ENCODE data around the gene WFDC1.

The WFDC1 gene

DNA sequence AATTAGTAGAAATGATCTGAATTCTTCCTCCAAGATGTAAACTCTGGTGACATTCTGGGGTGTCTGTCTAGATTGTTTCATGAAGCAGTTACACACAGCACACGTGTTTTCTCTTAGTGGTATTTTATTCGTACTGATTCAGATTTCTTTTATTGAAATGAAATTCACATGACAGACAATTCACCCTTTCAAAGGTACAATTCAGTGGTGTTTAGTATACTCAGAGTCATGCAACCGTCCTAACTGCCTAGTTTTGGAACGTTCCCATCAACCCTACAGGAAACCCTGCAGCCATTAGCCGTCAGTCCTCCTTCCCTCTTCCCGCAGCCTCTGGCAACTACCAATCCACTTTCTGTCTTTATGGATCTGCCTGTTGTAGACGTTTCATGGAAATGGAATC, 8.8 kb downstream of the WFDC1 start:
- DNase-seq: no peak

DNA sequence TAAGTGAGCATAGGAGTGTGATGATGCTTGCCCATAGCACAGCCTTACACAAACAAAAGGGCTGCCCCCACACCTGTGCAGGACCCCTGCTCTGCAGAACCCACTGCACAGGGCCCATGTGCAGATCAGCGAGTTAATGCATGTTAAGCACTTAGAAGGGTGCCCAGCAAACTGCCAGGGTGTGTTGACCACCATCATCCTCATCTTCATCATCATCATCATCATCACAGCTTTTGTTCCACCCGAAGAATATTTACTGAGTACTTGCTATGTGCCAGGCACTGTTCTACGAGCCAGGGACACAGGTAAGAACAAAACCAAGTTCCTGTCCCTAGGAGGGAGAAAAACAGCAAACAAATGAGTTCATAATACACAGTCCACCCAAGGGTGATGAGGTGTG, 11.9 kb downstream of the WFDC1 start:
- DNase-seq: no peak

DNA sequence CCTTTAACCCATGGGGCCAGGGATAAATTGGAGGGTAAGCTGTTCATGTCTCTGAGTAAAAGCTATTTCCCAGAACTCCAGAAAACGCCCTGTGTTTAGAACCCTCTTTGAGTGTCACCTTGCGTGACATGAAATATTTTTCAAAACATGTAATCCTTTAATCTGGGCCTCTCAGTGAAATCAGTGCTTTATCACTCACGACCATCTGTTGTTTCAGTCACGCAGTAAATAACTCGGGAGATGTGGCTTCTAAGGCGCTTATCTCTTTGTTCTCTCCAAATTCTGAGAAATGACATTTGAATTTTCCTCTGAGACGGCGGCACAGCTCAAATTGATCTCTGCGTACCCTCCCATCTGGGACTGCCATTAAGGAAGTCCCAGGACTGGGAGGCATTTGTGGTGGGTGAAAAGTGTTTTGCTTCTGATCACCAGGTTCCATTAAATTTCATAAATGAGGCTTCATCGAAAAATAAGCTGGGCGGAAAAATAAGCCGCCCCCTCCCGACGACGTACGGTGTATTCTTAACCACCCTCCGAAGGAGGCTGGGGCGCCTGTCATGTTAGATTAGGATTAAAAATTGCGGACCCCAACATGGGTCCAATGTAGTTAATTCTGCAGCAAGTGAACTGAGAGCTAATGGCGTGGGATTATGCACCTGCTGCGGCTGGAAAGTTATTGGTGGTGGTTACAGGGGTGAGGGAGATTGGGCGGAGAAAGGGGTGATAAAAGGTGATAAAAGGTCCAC, 12.7 kb downstream of the WFDC1 start:
- no peak for DNase-seq

DNA sequence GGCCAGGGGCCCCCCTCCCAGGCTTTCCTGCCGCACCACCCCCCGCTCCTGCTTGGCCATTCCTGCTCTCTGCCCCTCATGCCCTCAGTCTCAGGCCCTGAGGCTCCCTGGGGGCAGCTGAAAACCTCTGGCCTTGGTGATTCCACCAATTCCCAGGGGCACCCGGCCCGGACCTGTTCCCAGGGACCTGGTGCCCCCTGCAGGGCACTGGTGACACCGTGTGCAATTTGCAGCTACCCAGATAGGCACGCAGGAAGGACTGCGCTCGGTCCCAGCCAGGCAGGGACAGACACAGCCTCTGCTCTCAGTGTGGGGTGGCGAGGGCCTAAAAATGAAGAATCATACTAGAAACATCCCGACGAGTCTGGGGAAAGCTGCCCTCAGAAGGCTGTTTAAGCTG, 13.4 kb downstream of the WFDC1 start:
- DNase-seq: no peak

DNA sequence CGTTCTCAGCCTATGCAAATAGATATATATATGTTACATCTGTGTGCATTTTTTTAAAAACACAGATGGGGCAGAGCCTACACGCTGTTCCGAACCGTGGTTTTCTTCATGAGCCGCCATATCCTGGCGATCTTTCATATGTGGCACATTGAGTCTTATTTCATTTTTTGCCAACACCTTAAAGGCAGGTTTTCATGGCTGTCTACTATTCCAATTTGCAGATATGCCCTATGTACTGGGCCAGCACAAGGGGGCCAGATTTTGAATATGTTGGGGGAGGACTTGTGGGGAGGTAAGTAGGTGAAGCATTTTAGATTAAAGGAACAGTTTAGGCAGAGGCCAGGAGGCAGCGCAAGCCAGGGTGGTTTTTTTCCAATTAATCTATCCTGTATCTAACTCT, 16.0 kb downstream of the WFDC1 start:
- no peak for DNase-seq

DNA sequence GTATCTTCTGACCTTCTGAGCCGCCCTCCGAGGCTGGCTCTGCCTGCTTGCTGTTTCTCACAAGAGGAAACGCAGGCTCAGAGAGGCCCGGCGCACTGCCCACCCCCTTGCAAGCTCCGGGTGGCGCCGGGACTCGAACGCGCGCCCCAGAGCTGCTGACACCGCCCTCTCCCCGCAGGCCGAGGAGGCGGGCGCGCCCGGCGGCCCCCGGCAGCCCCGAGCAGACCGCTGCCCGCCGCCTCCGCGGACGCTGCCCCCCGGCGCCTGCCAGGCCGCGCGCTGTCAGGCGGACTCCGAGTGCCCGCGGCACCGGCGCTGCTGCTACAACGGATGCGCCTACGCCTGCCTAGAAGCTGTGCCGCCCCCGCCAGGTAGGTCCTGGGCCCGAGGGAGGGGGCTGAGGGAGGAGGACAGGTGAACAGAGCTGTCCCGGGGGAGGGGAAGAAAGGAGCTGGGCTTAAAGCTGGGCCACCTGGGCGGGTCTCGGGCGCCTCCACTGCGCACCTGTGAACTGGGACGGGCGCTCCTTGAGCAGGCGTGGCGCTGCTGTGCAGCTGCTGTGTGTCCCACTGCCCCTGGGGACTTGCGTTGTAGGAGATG, 18.2 kb downstream of the WFDC1 start:
- DNase-seq: no peak

DNA sequence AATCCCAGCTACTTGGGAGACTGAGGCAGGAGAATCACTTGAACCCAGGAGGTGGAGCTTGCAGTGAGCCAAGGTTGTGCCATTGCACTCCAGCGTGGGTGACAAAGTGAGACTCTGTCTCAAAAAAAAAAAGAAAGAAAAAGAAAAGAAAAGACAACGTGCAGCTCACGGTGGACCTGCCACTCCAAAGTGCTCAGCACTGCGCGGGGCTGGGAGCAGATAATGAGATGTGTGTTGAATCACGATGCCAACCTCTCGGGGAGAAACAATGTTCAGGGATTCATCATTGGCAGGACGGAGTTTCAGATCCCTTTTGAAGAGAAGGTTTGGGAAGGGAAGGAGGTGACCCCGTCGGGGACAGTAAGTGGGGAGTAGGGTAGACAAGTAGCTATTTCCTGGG, 19.2 kb downstream of the WFDC1 start:
- no peak for DNase-seq

DNA sequence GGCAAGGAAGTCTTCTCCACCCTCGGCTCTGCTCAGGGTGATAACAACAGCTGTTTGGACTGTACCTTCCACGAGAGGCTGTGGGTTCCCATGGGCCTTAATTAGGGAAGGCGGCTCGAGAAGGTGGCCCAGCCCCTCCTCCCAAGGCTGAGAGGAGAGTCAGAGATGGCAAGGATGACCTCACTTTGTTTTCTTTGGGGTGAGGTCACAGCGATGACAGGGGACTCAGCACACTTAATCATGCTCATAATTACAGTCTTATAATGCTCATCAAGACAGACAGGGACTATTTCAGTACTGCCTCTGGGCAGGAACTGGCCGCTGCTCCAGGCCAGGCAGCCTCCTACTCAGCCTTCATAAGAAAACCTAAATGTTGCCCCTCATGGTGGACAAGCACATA, 19.7 kb downstream of the WFDC1 start:
- no peak for DNase-seq

DNA sequence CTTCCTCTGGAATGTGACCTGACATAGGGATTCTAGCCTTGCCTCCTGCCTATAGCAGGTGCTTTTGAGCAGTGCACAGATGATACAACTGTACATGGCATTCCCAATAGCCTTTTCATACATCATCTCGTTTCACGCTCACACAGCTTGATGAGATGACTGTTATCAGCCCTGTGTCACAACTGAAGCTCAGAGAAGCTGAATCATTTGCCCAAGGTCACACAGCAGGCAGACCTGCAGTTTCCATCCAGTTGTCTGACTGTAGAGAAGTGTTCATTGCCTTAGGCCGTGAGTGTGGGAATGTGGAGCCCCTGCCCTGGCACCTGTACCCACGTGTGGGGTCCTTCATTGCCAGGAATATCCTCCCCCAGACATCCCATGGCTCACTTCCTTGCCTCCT, 20.1 kb downstream of the WFDC1 start:
- no peak for DNase-seq

DNA sequence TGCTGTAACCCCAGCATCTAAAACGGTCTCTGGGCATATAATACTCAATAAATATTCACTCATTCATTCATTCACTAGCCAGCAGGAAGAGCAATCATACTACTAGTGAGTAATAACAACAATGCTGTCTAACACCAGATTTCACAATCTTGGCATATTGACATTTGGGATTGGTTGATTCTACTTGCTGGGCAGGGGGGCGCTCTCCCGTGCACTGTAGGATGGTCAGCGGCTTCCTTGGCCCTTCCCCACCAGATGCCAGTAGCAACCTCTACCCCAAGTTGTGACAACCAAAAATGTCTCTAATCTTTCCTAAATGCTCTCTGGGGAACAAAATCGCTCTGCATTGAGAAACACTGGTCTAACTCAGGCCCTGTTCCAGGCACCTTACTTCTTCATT, 20.7 kb downstream of the WFDC1 start:
- no peak for DNase-seq

DNA sequence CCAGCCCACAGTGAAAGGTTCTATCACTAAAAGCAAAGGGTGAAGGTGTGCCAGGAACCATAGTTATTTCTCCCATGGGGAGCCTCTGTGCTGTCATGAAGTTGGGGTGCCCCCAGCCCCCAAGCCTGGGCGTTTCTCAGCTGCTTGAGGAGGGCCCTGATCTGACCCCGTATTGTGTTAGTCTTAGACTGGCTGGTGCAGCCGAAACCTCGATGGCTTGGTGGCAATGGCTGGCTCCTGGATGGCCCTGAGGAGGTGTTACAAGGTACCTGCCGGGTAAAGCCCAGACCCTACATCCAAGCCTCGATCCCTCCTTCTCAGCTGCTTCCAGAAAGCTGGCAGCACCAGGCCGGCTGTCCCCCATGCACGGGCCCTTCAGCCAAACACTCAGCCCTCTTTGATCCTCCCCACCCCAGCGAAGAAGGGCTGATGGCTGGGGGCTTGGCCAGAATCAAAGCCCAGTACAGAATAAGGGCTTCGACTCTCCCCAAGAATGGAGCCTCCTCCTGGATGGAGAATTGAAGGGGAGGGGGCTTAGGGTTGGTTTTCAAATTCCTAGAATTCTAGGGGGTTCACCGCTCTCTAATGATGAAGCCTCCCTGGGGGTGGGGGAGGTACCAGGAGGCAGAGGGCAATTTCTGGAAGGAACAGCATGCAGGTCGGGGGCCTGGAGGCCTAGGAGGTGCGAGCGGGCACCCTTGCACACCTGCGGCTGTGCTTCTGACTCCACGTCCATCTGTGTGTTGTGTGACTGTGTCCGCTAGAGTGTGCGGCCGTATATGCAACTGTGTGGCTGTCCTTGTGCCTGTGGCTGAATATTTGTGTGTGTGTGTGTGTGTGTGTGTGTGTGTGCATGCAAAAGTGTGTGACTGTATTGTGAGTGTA, 23.7 kb downstream of the WFDC1 start:
- no peak for DNase-seq

DNA sequence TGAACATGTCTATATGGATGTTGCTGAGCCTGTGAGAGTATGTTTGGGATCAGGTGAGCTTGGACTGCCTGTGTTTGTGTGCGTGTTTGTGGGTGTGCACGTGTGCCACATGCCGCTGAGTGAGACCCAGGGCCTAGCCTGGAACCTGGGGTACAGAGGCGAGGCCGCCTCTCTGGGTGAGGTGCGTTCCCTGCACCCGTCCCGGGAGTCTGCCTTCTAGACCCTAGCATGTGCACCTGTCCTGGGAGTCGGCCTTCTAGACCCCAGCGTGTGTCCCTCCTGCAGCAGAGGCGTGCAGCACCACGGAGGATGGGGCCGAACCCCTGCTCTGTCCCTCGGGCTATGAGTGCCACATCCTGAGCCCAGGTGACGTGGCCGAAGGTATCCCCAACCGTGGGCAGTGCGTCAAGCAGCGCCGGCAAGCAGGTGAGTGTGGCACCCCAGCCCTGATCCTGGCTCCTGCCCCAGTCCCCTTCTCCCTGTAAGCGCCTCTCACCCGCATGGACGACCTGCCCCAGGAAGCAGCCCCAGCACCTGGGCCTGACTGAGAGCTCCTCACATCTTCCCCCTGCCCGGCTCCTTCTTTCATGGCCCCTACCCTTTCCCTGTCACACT, 24.6 kb downstream of the WFDC1 start:
- no peak for DNase-seq

DNA sequence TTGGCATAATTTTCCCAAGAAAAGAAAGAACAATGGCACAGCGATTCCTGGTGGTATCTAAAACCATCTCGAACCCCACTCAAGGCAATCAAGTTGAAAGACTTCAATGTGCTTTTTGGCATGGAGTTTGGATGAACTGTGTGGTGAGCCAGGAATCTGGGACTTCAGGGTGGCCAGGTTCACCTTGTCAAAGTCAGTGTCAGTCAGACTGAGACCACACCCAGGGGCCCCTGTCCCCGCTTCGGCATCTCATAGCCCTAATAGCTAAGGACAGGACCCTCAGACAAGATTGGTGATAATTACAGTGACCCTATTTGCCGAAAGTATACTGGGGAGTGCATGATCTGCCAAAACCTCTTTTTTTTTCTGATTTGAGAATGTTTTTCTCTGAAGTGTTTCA, 25.8 kb downstream of the WFDC1 start:
- DNase-seq: no peak

DNA sequence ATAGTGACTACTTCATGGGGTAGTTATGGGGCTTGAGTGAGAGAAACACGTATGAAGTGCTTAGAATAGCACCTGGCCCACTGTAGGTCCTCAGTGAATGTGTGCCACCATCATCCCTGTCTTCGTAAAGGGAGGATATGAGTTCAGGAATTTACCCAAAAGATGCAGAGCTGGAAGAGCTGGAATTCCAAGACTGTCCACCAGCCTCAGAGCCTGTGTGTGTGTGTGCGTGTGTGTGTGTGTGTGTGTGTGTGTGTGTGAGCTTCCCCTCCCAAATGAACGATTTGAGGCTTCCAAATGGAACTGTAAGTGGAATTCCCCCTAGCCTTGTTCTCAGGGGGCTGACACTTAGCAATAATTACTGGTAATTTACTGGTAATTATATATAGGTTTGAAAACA, 27.3 kb downstream of the WFDC1 start:
- DNase-seq: no peak

DNA sequence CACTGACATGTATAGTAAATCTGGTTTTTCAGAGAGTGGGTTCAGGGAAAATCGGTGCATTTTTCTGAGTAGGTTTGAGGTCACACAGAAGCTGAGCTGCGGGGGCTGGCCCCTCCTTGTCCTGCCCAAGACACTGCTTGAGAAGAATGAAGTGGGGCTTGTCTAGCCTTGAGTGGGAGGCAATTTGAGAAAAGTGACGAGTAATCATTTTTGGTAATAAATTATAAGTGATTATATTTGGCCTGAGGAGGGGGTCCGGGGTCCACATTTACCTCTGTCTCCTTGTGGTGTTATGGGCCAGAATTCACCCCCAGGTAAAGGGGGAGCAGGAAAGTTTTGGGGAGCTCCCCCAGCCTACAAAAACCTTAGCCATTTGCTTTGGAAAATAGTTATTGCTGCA, 28.1 kb downstream of the WFDC1 start:
- no peak for DNase-seq

DNA sequence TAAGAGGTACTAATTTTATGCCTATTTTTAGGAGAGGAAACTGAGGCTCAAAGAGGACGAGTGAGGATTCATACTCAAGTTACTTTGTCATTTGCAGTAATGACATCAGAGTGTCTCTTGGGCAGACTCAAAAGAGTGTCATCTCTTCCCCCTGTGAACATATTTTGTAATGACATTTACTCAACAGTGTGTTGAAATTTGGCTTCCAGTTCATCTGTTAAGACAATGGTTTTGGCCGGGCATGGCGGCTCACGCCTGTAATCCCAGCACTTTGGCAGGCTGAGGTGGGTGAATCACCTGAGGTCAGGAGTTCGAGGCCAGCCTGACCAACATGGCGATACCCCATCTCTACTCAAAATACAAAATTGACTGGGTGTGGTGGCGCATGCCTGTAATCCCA, 28.9 kb downstream of the WFDC1 start:
- no peak for DNase-seq

DNA sequence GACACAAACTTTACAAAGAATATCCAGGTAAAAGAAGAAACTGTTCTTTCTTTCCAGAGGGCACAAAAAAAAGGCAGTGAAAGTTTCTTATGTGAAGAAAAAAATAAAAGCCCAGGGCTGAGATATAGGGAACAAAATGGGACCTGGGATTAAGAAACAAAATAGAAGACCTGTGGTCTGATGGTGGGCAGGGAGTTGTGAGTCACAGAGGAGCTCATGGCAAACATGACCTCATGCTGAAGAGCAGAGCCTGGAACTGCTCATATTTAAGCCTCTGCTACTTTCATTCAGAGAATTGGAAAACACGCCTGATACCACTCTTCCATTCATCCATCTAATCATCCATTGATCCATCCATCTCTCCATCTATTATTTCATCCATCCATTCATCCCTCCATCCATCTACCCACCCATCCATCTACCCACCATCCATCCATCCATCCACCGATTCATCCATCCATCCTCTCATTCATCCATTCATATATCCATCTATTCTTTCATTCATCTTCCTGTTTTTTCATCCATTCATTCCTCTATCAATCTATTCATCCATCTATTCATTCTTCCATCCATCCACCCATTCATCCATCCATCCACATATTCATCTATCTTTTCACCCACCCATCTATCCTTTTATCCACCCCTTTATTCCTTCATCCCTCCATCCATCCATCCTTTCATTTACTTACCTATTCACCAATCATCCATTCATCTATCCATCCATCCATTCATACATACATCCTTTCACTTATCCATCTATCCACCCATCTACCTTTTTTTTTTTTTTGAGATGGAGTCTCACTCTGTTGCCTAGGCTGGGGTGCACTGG, 30.0 kb downstream of the WFDC1 start:
- DNase-seq: no peak

DNA sequence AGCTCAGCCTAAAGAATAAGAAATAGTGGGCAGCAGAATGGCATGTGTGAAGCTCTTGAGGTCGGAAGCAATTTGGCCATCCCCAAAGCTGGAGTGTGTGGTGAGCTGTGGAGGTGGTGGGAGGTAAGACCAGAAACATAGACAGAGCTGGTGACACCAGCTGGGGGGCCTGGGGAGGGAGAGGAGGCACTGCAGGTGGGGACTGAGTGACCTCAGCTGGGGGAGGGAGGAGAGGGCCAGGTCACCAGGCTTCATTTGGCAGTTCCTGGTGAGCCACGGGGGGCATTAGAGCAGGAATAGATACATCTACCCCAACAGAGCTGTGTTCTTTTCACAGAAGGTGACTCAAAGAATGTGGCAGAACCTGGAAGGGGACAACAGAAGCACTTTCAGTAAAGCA, 31.9 kb downstream of the WFDC1 start:
- DNase-seq: no peak

DNA sequence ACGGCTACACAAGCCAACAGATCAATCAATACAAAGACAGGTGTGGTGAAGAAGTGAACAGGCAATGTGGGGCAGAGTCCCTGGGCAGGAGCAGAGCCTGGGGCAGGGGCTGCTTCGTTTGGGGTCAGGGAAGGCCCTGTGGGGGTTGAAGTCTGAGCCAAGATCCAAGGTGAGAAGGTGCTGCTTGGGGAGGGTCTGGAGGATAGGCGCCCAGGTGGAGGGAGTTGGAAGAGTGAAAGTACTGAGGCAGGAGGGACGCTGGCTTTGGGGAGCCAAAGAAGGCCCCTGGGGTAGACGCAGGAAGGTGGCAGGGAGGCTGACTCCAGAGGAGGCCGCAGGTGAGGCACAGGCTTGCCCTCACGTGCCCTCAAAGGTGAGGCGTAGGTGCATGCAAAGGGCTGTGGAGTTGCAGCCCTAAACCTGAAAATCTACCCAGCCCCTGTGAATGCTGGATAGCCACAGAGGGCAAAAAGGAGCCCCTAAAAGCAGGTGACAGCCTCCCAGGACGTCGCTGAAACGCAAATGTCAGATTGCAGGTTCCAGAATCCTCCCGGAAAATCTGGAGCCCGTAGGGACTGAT, 33.3 kb downstream of the WFDC1 start:
- no peak for DNase-seq

DNA sequence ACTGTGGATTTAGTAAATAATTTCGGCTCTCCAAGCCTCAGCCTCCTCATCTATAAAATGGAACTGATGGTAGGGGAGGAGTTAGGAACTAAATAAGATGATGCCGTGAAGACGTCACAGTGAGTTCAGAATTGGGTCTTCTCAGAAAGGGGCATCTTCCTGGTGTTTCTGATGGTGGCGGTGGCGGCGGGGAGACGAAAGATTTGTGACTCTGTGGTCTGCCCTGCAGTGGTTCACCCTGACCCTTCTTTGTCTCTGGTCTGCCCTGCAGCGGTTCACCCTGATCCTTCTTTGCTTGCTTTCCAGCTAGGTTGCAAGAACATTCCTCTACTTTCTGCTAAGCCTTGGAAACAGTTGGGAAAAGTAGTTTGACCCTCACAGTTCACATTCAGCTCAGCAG, 34.3 kb downstream of the WFDC1 start:
- DNase-seq: no peak

DNA sequence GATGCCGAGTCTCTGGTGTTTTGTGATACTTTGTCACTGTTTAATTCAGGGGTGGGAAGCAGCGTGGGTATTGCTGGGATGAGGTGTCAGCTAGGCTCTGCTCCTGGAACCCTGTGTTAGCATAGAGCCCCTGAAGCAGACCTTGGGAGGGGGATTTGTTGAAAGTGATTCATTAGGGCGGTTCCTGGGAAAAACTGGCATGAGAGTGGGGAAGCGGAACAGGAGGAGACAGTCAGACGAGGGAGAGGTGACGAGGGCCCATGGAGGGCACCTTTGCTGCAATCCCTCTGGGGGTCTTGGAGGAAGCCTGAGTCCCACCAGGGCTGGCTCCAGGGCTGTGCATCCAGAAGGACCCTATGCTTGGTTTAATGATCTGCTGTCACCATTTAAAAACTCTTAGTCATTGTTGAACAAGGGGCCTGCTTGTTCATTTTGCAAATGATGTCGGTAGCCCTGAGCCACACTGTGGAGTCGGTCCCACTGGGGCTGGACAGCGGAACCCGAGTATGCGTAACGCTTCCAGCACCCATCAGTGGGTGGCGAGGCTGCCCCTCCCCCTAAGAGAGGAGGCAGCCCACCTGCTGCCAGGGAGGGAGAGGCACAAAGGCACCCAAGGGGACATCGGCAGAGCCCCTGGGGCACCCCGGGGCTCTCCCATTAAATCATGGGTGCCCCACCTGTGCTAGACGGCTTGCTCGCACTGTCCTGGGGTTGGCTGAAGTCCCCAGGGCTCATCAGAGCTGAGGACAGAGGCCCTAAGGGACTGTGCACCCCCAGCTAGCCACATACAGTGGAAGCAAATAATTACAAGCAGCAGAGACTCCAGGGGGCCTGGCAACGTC, 35.4 kb downstream of the WFDC1 start:
- no peak for DNase-seq
